ENCODE measurements around the gene KCNK4. TPM values are rescaled to one million over a fixed set of nuclear protein-coding genes. Genes with fewer than 3 reads are reported as not detected.

The KCNK4 gene
- total RNA-seq, 2 experiments from 2014 or later: not detected

GRCh38 chr11:64298966-64299846 lies 8.1 kb downstream of the KCNK4 start:
- no peak for DNase-seq
- peak overlapping the region; percentile 54 for H3K27ac Mint-ChIP-seq
- peaks cover 33% of the 10 kb centered on the region for H3K4me1 Mint-ChIP-seq
- peak overlapping the region; percentile 25 for H3K4me3 Mint-ChIP-seq
- ChIA-PET CTCF (interaction anchor here (1.0 to 2.0 kb wide), 2 partner anchors 10 to 13 kb away, joined by 3 to 6 read pairs; partner anchors contain the start of gene GPR137), POLR2A (no interaction called here)
- H3K36me3 Mint-ChIP-seq (ENCODE audit: low read depth): no peaks in the 10 kb centered on the region
- H3K9me3 Mint-ChIP-seq: no peaks in the 10 kb centered on the region
- H3K27me3 Mint-ChIP-seq: peaks cover 65% of the 10 kb centered on the region

GRCh38 chr11:64299847-64300648 lies 8.9 kb downstream of the KCNK4 start, which contains the start of gene CATSPERZ:
Gene CATSPERZ (plus strand): TSS chr11:64300358. CDS start chr11:64300411, 53 bp downstream.
- ChIA-PET CTCF (interaction anchor here (0.7 to 5.8 kb wide), 17 partner anchors 9 to 105 kb away, joined by 3 to 92 read pairs (median 5); partner anchors contain the start of genes BAD, DNAJC4, FERMT3 and GPR137), POLR2A (no interaction called here)
- peak within 1 kb of the TSS; percentile 46 for H3K27ac Mint-ChIP-seq
- peaks cover 59% of the 10 kb centered on the region for H3K27me3 Mint-ChIP-seq
- H3K9me3 Mint-ChIP-seq: no peaks in the 10 kb centered on the region
- peak within 1 kb of the TSS; percentile 53 for H3K4me3 Mint-ChIP-seq
- H3K36me3 Mint-ChIP-seq (ENCODE audit: low read depth): no peaks in the 10 kb centered on the region
- peaks cover 36% of the 10 kb centered on the region for H3K4me1 Mint-ChIP-seq
- DNase-seq: peak; percentile 20

- CTCF ChIA-PET: interaction anchor here (0.7 to 5.8 kb wide), 29 partner anchors 8 to 118 kb away, joined by 3 to 92 read pairs (median 6); partner anchors contain the start of genes BAD, FERMT3, GPR137 and KCNK4
- H3K4me3 Mint-ChIP-seq: no peak overlapping the region
These were observed 12.3 kb downstream of the KCNK4 start for GRCh38 chr11:64303109-64304031.

DNA sequence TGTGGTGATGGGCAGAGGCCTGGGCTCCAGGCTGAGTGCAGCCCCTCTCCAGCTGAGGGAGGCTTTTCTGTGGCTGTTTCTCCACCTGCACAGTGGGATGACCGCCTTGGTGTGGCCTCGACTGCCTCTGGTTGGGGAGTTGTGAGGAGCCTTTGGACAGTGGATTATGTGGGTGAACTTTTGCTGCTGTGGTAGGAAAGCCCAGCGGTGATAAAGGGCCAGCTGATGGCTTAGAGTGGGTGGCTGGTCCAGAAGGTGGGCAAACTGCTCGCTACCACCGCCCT lies 12.9 kb downstream of the KCNK4 start:
- DNase-seq: no peak
- ChIA-PET CTCF (interaction anchor here (0.7 to 5.8 kb wide), 28 partner anchors 8 to 151 kb away, joined by 3 to 92 read pairs (median 6); partner anchors contain the start of genes BAD, FERMT3, GPR137 and KCNK4), POLR2A (interaction anchor here (0.7 kb wide), 1 partner anchor 33 kb away, joined by 3 read pairs; no protein-coding TSS in a partner anchor)
- Mint-ChIP-seq H3K4me1 (peaks cover 42% of the 10 kb centered on the region), H3K36me3 (ENCODE audit: low read depth) (peaks cover 10% of the 10 kb centered on the region), H3K9me3 (no peaks in the 10 kb centered on the region), H3K27me3 (peaks cover 19% of the 10 kb centered on the region), H3K27ac (peak overlapping the region; percentile 98), H3K4me3 (peak overlapping the region; percentile 82)

More at GRCh38 chr11:64303109-64304031, 12.3 kb downstream of the KCNK4 start:
- peak overlapping the region; percentile 41 for H3K27ac Mint-ChIP-seq
- POLR2A ChIA-PET: interaction anchor here (0.7 kb wide), 1 partner anchor 32 kb away, joined by 3 read pairs; no protein-coding TSS in a partner anchor
- H3K36me3 Mint-ChIP-seq (ENCODE audit: low read depth): peaks cover 10% of the 10 kb centered on the region
- peaks cover 42% of the 10 kb centered on the region for H3K4me1 Mint-ChIP-seq
- no peaks in the 10 kb centered on the region for H3K9me3 Mint-ChIP-seq
- no peak for DNase-seq
- H3K27me3 Mint-ChIP-seq: peaks cover 25% of the 10 kb centered on the region

DNA sequence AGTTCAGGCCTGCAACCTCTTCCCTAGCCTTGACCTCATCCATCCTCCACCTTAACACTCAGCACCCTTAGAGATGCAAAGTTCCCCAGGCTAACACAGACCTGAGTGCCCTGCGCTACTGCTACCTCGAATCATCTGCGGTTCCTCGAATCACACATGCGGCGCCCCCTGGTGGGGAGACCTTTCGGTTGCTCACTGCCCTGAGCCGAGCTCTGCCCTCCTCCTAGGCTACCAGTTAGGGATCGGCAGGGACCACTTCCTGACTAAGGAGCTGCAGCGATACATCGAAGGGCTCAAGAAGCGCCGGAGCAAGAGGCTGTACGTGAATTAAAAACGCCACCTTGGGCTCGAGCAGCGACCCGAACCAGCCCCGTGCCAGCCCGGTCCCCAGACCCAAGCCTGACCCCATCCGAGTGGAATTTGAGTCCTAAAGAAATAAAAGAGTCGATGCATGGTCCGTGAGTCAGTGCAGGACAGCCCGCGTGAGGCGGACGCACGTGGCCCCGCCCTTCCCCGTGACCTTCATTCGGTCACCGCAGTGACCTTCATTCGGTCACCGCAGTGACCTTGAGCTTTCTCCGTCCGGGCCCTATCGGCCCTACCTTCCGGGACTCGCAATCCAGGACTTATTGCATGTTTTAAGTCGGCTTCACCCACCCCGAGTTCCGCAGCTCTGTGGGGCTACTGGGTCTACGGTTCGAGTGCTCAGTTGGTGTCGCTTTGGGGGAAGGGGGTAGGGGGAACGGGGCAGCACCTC lies 13.4 kb downstream of the KCNK4 start:
- Mint-ChIP-seq H3K27me3 (peaks cover 18% of the 10 kb centered on the region), H3K9me3 (no peaks in the 10 kb centered on the region), H3K4me1 (peaks cover 44% of the 10 kb centered on the region), H3K36me3 (ENCODE audit: low read depth) (peaks cover 11% of the 10 kb centered on the region), H3K27ac (peak overlapping the region; percentile 98), H3K4me3 (peak overlapping the region; percentile 82)
- ChIA-PET POLR2A (interaction anchor here (0.5 to 0.9 kb wide), 5 partner anchors 12 to 87 kb away, joined by 3 read pairs; partner anchors contain the start of gene TRMT112), CTCF (interaction anchor here (0.7 to 5.8 kb wide), 38 partner anchors 9 to 360 kb away, joined by 3 to 92 read pairs (median 4); partner anchors contain the start of genes BAD, FERMT3, GPR137 and KCNK4)
- peak; percentile 95 for DNase-seq

GRCh38 chr11:64305075-64305690 lies 14.1 kb downstream of the KCNK4 start, which contains the start of gene ESRRA:
Gene ESRRA (plus strand): TSS chr11:64305524. CDS start chr11:64307180, 1,656 bp downstream.
- Mint-ChIP-seq H3K27me3 (peaks cover 12% of the 10 kb centered on the region), H3K4me3 (peak within 1 kb of the TSS; percentile 87), H3K9me3 (no peaks in the 10 kb centered on the region), H3K4me1 (peaks cover 44% of the 10 kb centered on the region), H3K36me3 (ENCODE audit: low read depth) (peaks cover 11% of the 10 kb centered on the region), H3K27ac (peak within 1 kb of the TSS; percentile 98)
- ChIA-PET CTCF (interaction anchor here (0.7 to 5.8 kb wide), 26 partner anchors 9 to 360 kb away, joined by 3 to 92 read pairs (median 4); partner anchors contain the start of genes BAD, FERMT3, GPR137 and KCNK4), POLR2A (interaction anchor here (0.8 to 0.9 kb wide), 3 partner anchors 12 to 88 kb away, joined by 3 read pairs; partner anchors contain the start of gene TRMT112)
- DNase-seq: peak; percentile 100

DNA sequence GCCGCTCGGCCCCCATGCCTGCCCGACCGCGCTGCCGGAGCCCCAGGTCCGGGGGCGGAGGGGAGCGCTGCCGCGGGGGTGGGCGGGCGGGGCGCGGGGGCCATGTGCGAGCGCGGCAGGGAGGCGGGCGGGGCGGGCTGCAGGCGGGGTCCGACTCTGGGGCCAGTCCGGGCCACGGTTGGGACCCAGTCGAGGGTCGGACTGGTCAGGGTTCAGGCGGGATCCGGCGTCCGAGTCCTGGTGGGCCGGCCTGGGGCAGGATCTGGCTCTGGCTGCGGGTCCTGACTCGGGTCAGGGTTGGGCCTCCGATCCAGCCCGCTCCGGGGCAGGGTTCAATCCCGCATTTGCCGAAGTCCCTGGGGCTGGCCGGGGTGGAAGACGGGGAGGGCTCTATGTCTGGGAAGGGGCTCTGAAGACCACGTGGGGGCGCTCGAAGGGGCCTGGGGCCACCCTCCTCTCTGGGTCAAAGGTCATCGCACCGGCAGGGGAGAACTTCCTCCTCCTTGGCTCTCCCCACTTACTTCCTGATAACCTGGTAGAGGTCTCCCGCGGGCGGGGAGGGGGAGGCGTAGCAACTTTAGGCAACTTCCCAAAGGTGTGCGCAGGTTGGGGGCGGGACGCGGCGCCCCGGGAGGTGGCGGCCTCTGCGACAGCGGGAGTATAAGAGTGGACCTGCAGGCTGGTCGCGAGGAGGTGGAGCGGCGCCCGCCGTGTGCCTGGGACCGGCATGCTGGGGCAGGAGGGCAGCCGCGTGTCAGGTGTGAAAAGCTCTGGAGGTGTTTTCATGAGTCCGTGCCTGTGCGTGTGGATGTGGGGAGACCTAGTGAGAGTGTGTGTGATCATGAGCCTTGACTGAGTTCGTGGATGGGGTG lies 14.8 kb downstream of the KCNK4 start:
- H3K36me3 Mint-ChIP-seq (ENCODE audit: low read depth): peaks cover 11% of the 10 kb centered on the region
- CTCF ChIA-PET: interaction anchor here (0.5 to 5.8 kb wide), 11 partner anchors 11 to 361 kb away, joined by 3 to 92 read pairs (median 14); partner anchors contain the start of genes BAD, FERMT3, GPR137 and KCNK4

GRCh38 chr11:64306563-64306875 lies 15.4 kb downstream of the KCNK4 start:
- peaks cover 11% of the 10 kb centered on the region for H3K36me3 Mint-ChIP-seq (ENCODE audit: low read depth)
- peaks cover 4% of the 10 kb centered on the region for H3K27me3 Mint-ChIP-seq
- peak overlapping the region; percentile 87 for H3K4me3 Mint-ChIP-seq
- ChIA-PET CTCF (interaction anchor here (0.5 to 5.3 kb wide), 2 partner anchors 11 to 27 kb away, joined by 3 to 35 read pairs; partner anchors contain the start of genes PRDX5 and TRMT112), POLR2A (no interaction called here)
- DNase-seq: no peak
- no peaks in the 10 kb centered on the region for H3K9me3 Mint-ChIP-seq
- H3K27ac Mint-ChIP-seq: peak overlapping the region; percentile 92
- peaks cover 40% of the 10 kb centered on the region for H3K4me1 Mint-ChIP-seq

More for the DNA sequence above, 14.8 kb downstream of the KCNK4 start:
- POLR2A ChIA-PET: no interaction called here
- H3K27ac Mint-ChIP-seq: peak overlapping the region; percentile 92
- H3K9me3 Mint-ChIP-seq: no peaks in the 10 kb centered on the region
- peak overlapping the region; percentile 87 for H3K4me3 Mint-ChIP-seq
- DNase-seq: peak; percentile 80
- peaks cover 39% of the 10 kb centered on the region for H3K4me1 Mint-ChIP-seq
- peaks cover 5% of the 10 kb centered on the region for H3K27me3 Mint-ChIP-seq

DNA sequence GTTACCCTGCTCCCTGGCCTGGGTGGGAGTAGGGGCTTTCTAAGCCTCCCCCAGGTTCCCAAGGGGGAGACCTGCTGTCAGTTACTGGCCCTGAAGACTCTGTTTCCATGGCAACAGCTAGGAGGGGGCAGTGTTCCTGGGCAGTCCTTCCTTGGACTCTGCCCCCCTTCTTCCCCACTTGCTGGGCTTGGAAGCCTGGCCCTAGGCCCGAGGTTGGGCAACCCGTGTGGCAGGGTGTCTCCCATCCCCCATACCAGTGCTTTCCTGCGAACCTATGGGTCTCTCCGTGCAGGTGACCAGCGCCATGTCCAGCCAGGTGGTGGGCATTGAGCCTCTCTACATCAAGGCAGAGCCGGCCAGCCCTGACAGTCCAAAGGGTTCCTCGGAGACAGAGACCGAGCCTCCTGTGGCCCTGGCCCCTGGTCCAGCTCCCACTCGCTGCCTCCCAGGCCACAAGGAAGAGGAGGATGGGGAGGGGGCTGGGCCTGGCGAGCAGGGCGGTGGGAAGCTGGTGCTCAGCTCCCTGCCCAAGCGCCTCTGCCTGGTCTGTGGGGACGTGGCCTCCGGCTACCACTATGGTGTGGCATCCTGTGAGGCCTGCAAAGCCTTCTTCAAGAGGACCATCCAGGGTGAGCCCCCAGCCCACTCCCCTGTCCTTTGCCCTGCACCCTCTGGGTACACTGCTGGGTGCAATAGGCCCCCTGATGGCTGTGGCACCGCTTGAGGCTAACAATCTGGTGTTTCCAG lies 15.9 kb downstream of the KCNK4 start:
- DNase-seq: no peak
- H3K27me3 Mint-ChIP-seq: no peaks in the 10 kb centered on the region
- peak overlapping the region; percentile 87 for H3K4me3 Mint-ChIP-seq
- POLR2A ChIA-PET: interaction anchor here (0.6 kb wide), 1 partner anchor 11 kb away, joined by 4 read pairs; the partner anchor contains the start of gene PRDX5
- no peaks in the 10 kb centered on the region for H3K9me3 Mint-ChIP-seq
- peaks cover 11% of the 10 kb centered on the region for H3K36me3 Mint-ChIP-seq (ENCODE audit: low read depth)
- CTCF ChIA-PET: interaction anchor here (0.5 to 5.3 kb wide), 2 partner anchors 10 to 28 kb away, joined by 3 to 35 read pairs; partner anchors contain the start of genes PRDX5 and TRMT112
- peaks cover 40% of the 10 kb centered on the region for H3K4me1 Mint-ChIP-seq
- peak overlapping the region; percentile 92 for H3K27ac Mint-ChIP-seq

Data from activated CD4-positive, alpha-beta T cell treated with anti-CD3 and anti-CD28 coated beads, Interleukin-2, amount 10 ng/mL, durations not matched to agents 7 days and 5 days (primary cell).